Measurements from ENCODE around the gene NUBPL. TPM values are rescaled to one million over a fixed set of nuclear protein-coding genes. Genes with fewer than 3 reads are reported as not detected.

NUBPL gene
- total RNA-seq, 1 donor from 2014 or later: 11.6 TPM

GRCh38 chr14:31564194-31564593, 3.0 kb downstream of the NUBPL start:
- H3K9me3 Mint-ChIP-seq (ENCODE audit: unreplicated experiment): no peaks in the 10 kb centered on the region
- H3K4me3 Mint-ChIP-seq (ENCODE audit: unreplicated experiment): no peak overlapping the region
- no peak overlapping the region for H3K27ac Mint-ChIP-seq (ENCODE audit: unreplicated experiment)
- peaks cover 11% of the 10 kb centered on the region for H3K36me3 Mint-ChIP-seq (ENCODE audit: unreplicated experiment)
- H3K4me1 Mint-ChIP-seq (ENCODE audit: unreplicated experiment): peaks cover 28% of the 10 kb centered on the region
- no peak for DNase-seq (ENCODE audit: extremely low spot score, unreplicated experiment)
- no peak for TF ChIP-seq CTCF (IDR thresholded peaks at IDR 0.05)
- H3K27me3 Mint-ChIP-seq (ENCODE audit: unreplicated experiment): no peaks in the 10 kb centered on the region

- DNase-seq (ENCODE audit: extremely low spot score, unreplicated experiment): no peak
- Mint-ChIP-seq H3K9me3 (ENCODE audit: unreplicated experiment) (no peaks in the 10 kb centered on the region), H3K36me3 (ENCODE audit: unreplicated experiment) (peaks cover 11% of the 10 kb centered on the region), H3K4me3 (ENCODE audit: unreplicated experiment) (no peak overlapping the region), H3K27ac (ENCODE audit: unreplicated experiment) (no peak overlapping the region), H3K27me3 (ENCODE audit: unreplicated experiment) (no peaks in the 10 kb centered on the region), H3K4me1 (ENCODE audit: unreplicated experiment) (peaks cover 20% of the 10 kb centered on the region)
- TF ChIP-seq CTCF (IDR thresholded peaks at IDR 0.05): no peak
These were observed 5.3 kb downstream of the NUBPL start for GRCh38 chr14:31566456-31566855.

GRCh38 chr14:31567655-31568054, 6.5 kb downstream of the NUBPL start:
- H3K27ac Mint-ChIP-seq (ENCODE audit: unreplicated experiment): no peak overlapping the region
- no peak for DNase-seq (ENCODE audit: extremely low spot score, unreplicated experiment)
- no peak overlapping the region for H3K4me3 Mint-ChIP-seq (ENCODE audit: unreplicated experiment)
- no peaks in the 10 kb centered on the region for H3K9me3 Mint-ChIP-seq (ENCODE audit: unreplicated experiment)
- no peaks in the 10 kb centered on the region for H3K27me3 Mint-ChIP-seq (ENCODE audit: unreplicated experiment)
- peaks cover 13% of the 10 kb centered on the region for H3K4me1 Mint-ChIP-seq (ENCODE audit: unreplicated experiment)
- no peak for TF ChIP-seq CTCF (IDR thresholded peaks at IDR 0.05)
- H3K36me3 Mint-ChIP-seq (ENCODE audit: unreplicated experiment): peaks cover 11% of the 10 kb centered on the region

DNA sequence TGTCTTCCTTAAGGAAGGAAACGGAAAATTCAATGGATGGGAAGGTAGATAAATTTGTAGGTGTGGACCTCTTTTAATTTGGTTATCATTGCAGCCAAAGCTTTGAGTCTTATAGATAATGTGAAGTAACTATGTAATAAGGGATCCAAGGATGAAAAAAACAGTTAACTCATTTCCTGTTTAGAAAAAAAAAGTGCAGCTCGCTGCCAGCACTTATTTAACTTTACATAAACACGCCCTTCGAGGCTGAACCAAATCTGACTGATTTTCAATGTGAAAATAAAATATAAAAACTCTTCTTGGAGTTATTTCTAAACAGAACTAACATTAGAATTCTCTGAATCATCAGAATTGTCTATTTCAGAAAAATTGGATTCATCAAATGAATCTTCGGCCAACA, 7.0 kb downstream of the NUBPL start:
- H3K27ac Mint-ChIP-seq (ENCODE audit: unreplicated experiment): no peak overlapping the region
- no peak for TF ChIP-seq CTCF (IDR thresholded peaks at IDR 0.05)
- H3K36me3 Mint-ChIP-seq (ENCODE audit: unreplicated experiment): peaks cover 11% of the 10 kb centered on the region
- H3K4me1 Mint-ChIP-seq (ENCODE audit: unreplicated experiment): peaks cover 8% of the 10 kb centered on the region
- H3K4me3 Mint-ChIP-seq (ENCODE audit: unreplicated experiment): no peak overlapping the region
- no peak for DNase-seq (ENCODE audit: extremely low spot score, unreplicated experiment)
- H3K27me3 Mint-ChIP-seq (ENCODE audit: unreplicated experiment): no peaks in the 10 kb centered on the region
- no peaks in the 10 kb centered on the region for H3K9me3 Mint-ChIP-seq (ENCODE audit: unreplicated experiment)

GRCh38 chr14:31568671-31569070, 7.5 kb downstream of the NUBPL start:
- peaks cover 6% of the 10 kb centered on the region for H3K4me1 Mint-ChIP-seq (ENCODE audit: unreplicated experiment)
- H3K9me3 Mint-ChIP-seq (ENCODE audit: unreplicated experiment): no peaks in the 10 kb centered on the region
- no peak overlapping the region for H3K4me3 Mint-ChIP-seq (ENCODE audit: unreplicated experiment)
- no peak for DNase-seq (ENCODE audit: extremely low spot score, unreplicated experiment)
- no peak for TF ChIP-seq CTCF (IDR thresholded peaks at IDR 0.05)
- no peak overlapping the region for H3K27ac Mint-ChIP-seq (ENCODE audit: unreplicated experiment)
- peaks cover 11% of the 10 kb centered on the region for H3K36me3 Mint-ChIP-seq (ENCODE audit: unreplicated experiment)
- no peaks in the 10 kb centered on the region for H3K27me3 Mint-ChIP-seq (ENCODE audit: unreplicated experiment)

Measured in osteocyte (in vitro differentiated cells).